AG09309 (cell line): Measurements from ENCODE around the gene TECTA.

Source experiments
- DNase-seq: peaks from one replicate; pipeline ENCODE4 v3.0.0-alpha.2; 2010; ENCODE audit warnings: low read depth
- H3K4me3 ChIP-seq: 2 replicates; pipeline ENCODE4 v1.5.1; 2011; ENCODE audit warnings: mild to moderate bottlenecking, low read depth, low read length, moderate library complexity; ENCODE audit not compliant: control insufficient read depth
- TF ChIP-seq, protein P1 (sequence below): IDR thresholded peaks from 2 replicates; pipeline ENCODE4 v1.5.1; 2011; ENCODE audit warnings: mild to moderate bottlenecking, low read depth, low read length, inconsistent platforms; ENCODE audit not compliant: insufficient read depth, control insufficient read depth; ENCODE audit errors: missing control alignments

Gene TECTA

DNA sequence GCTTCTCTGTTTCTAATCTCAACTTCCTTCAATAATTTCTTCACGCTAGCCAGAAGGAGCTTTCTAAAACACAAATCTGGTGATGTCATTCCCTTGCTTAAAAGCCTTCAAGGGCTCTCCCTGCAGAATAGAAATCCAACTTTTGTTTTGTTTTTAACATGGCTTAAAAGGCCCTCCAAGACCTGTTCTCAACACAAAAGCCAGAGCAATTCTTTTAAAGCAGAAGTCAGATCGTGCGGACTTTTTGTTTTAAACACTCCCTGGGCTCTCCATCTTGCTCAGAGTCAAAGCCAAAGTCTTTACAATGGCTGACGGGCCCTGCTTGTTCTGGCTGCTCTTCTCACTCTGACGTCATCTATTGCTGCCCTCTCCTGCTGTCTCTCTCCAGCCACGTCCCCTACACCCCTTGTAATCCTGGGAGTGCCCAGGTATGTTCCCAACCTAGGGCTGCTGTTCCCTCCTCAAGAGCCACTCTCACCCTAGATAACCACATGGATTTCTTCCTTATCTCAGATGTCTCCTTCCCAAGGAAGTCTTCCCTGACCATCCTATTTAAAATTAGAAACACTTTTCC is 22.5 kb downstream of the TECTA start:
- DNase-seq = no peak

DNA sequence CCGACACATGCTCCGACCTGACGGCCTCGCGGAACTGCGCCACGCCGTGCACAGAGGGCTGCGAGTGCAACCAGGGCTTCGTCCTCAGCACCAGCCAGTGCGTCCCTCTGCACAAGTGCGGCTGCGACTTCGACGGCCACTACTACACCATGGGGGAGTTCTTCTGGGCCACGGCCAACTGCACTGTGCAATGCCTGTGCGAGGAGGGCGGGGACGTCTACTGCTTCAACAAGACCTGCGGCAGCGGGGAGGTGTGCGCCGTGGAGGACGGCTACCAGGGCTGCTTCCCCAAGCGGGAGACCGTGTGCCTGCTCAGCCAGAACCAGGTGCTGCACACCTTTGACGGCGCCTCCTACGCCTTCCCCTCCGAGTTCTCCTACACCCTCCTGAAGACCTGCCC is 26.8 kb downstream of the TECTA start:
- DNase-seq = no peak
- TF ChIP-seq, protein P1, sequence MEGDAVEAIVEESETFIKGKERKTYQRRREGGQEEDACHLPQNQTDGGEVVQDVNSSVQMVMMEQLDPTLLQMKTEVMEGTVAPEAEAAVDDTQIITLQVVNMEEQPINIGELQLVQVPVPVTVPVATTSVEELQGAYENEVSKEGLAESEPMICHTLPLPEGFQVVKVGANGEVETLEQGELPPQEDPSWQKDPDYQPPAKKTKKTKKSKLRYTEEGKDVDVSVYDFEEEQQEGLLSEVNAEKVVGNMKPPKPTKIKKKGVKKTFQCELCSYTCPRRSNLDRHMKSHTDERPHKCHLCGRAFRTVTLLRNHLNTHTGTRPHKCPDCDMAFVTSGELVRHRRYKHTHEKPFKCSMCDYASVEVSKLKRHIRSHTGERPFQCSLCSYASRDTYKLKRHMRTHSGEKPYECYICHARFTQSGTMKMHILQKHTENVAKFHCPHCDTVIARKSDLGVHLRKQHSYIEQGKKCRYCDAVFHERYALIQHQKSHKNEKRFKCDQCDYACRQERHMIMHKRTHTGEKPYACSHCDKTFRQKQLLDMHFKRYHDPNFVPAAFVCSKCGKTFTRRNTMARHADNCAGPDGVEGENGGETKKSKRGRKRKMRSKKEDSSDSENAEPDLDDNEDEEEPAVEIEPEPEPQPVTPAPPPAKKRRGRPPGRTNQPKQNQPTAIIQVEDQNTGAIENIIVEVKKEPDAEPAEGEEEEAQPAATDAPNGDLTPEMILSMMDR = no peak
- H3K4me3 ChIP-seq = no peak overlapping the region

More for the DNA sequence above, 22.5 kb downstream of the TECTA start:
- H3K4me3 ChIP-seq = no peak overlapping the region
- TF ChIP-seq, protein P1 = no peak

DNA sequence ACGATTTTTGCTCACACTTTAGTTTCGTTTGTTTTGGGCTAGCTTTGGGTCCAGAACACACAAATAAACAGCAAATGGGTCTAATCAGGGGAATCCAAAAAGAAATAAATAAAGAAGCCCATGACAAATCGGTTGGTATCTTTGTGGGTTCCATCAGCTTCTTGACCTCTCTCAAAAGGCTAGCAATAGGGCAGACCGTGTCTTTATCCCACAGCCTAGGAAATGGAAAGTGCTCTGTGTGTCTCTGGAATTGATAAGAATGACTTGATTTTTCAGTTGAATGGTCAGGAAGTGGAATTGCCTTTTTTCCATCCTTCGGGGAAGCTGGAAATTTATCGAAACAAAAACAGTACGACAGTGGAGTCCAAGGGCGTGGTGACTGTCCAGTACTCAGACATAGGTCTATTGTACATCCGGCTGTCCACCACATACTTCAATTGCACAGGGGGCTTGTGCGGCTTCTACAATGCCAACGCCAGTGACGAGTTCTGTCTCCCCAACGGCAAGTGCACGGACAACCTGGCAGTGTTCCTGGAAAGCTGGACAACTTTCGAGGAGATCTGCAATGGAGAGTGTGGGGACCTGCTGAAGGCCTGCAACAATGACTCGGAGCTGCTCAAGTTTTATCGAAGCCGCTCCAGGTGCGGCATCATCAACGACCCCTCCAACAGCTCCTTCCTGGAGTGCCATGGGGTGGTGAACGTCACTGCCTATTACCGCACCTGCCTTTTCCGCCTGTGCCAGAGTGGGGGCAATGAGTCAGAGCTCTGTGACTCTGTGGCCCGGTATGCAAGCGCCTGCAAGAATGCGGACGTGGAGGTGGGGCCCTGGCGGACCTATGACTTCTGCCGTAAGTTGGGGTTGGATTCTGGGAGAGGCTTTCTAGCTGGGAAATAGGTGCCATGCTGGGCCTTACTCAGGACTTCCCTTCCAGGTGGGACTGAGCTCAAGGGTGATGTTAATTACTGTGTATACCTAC is 28.6 kb downstream of the TECTA start:
- TF ChIP-seq, protein P1 = no peak
- H3K4me3 ChIP-seq = no peak overlapping the region
- no peak for DNase-seq

DNA sequence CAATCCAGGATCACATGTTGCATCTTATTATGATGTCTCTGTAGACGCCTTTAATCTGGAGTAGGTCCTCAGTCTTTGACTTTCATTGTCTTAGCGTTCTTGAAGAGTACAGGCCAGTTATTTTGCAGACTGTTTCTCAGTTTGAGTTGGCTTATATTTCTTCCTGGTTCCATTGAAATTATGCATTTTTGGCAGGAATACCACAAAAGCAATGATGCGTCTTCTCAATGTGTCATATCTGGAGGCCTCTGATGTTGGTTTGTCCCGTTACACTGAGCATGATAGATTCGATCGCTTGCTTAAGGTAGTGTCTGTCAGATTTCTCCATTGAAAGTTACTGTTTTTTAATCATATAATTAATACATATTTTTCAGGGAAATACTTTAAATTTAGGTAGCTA is 30.6 kb downstream of the TECTA start:
- TF ChIP-seq, protein P1 = no peak
- DNase-seq = no peak
- H3K4me3 ChIP-seq = no peak overlapping the region

DNA sequence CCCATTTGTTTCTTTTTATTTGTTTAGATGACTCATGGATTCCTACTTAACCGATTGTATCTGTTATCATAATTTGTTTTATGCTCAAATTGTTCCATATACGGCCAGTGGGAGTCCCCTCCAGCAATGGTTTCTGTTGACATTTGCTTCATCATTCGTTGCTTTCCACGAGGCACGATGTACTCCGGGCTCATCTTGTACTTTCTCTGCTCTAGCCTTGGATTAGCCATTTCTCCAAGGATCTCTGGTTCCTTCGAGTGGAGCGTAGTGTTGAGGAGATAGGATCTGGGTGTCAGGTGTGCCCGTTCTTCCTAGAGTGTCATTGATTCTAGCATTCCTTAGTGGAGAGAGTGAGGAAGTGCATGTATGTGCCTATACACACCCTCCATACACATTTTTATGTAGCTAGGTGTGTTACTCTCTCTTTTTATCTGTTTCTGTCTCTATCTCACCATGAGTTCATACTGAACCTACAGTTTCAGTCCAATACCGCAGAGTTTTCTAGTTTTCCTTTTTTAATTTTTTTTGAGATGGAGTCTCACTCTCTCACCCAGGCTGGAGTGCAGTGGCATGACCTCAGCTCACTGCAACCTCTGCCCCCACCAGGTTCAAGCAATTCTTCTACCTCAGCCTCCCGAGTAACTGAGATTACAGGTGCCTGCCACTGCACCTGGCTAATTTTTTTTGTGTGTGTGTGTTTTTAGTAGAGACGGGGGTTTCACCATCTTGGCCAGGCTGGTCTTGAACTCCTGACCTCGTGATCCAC is 31.4 kb downstream of the TECTA start:
- TF ChIP-seq, protein P1 = no peak
- no peak overlapping the region for H3K4me3 ChIP-seq
- no peak for DNase-seq

DNA sequence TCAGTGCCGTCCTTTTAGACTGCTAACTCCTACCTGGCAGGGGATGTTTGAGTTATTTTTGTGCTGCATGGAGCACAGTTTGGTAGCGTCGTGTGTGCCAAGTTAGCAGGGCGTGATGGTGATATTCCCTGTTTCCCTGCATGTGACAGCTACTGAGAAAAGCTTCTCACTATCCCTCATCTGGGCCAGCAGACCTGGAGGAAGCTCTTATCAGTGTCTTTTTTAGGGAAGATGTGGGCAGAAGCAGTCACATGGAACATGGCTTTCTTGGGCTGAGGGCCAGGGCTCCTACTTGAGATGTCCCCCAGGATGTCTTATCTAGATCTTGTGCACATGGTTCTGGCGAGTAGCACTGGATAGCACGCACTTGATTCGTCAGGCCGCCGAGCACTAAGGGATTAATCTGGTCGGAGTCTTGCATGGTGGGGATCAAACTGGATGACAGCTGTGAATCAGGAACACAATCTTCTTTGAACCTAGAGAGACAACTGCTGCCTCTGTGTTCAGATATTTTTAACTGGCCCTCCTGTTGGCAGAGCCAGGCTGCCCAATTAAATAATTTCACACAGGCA is 33.8 kb downstream of the TECTA start:
- no peak for DNase-seq
- TF ChIP-seq, protein P1 = no peak
- H3K4me3 ChIP-seq = no peak overlapping the region
